ENCODE data around the gene CCDC127. TPM values are rescaled to one million over a fixed set of nuclear protein-coding genes. Genes with fewer than 3 reads are reported as not detected.

Gene CCDC127
- total and polyA plus RNA-seq, 2 of the 4 experiments (the other 2 are of a cell fraction): 3.2 to 3.9 TPM

GRCh38 chr5:150746-151145 is 67.2 kb downstream of the CCDC127 start:
- ChIA-PET CTCF (no interaction called here), POLR2A (ENCODE audit: unreplicated experiment) (no interaction called here)
- Histone ChIP-seq H4K8ac (ENCODE audit: low read depth in 2 of 2, low read length in 2 of 2) (no peak overlapping the region), H3K23ac (ENCODE audit: low read depth, low read length) (no peak overlapping the region), H3K9me3 (ENCODE audit: control insufficient read depth, insufficient read depth, low read length) (peaks cover 11% of the 10 kb centered on the region), H3K27ac (ENCODE audit: insufficient read depth, low read length) (no peak overlapping the region), H3K56ac (ENCODE audit: extremely low read depth, insufficient read depth, low read length) (no peak overlapping the region), H4K91ac (ENCODE audit: insufficient read depth, low read depth, low read length) (no peak overlapping the region), H3K27me3 (ENCODE audit: control insufficient read depth, insufficient read depth, low read length) (no peaks in the 10 kb centered on the region; the same call in 1 of the 2 replicates), H2BK20ac (ENCODE audit: low read depth, low read length) (no peak overlapping the region), H2BK5ac (ENCODE audit: low read depth, low read length, poor library complexity, severe bottlenecking) (no peak overlapping the region), H3K14ac (replicated peaks; ENCODE audit: low read depth, low read length) (no peak overlapping the region), H3K4me2 (ENCODE audit: low read depth, low read length) (no peak overlapping the region), H3K4me3 (ENCODE audit: insufficient read depth, low read depth, low read length) (no peak overlapping the region), H2AFZ (replicated peaks; ENCODE audit: low read length, poor library complexity) (no peak overlapping the region), H3K4me1 (ENCODE audit: control insufficient read depth, insufficient read depth, low read length) (no peaks in the 10 kb centered on the region), H3K9ac (ENCODE audit: low read depth, low read length) (no peak overlapping the region), H4K20me1 (ENCODE audit: insufficient read depth, low read length) (no peaks in the 10 kb centered on the region), H4K5ac (ENCODE audit: low read depth, low read length) (no peak overlapping the region), H3K79me1 (ENCODE audit: low read depth in 1 of 2, low read length in 2 of 2) (no peaks in the 10 kb centered on the region), H3K18ac (ENCODE audit: low read depth, low read length) (no peak overlapping the region), H2AK5ac (ENCODE audit: low read depth, low read length) (no peak overlapping the region), H2BK15ac (ENCODE audit: low read depth, low read length) (no peak overlapping the region), H3K36me3 (ENCODE audit: control insufficient read depth, insufficient read depth, low read length) (no peaks in the 10 kb centered on the region), H3K9me1 (ENCODE audit: insufficient read depth, low read length) (no peaks in the 10 kb centered on the region; the same call in 1 of the 2 replicates), H2BK120ac (ENCODE audit: low read depth, low read length) (no peak overlapping the region), H2AK9ac (replicated peaks; ENCODE audit: low read depth, low read length, poor library complexity) (no peak overlapping the region), H3K4ac (ENCODE audit: low read depth, low read length) (no peak overlapping the region)
- BruUV-seq (replicated peaks): no TSS peak
- in situ Hi-C loops (cut with MboI; ENCODE audit: low sequenced_read_pairs) (no loop called here), dilution Hi-C loops (cut with HindIII; ENCODE audit: low sequenced_read_pairs, unreplicated experiment) (no loop called here), intact Hi-C loops (cut with micrococcal nuclease) (no loop called here)
- no peak for DNase-seq
- no peak for ATAC-seq (ENCODE audit: low read depth)
- WGBS, 2 experiments (ENCODE audit: extremely low coverage in 2 of 2, insufficient read length in 1 of 2): 63% methylated on average over 2 of the region's 4 CpGs; no CpG with 5 or more reads in 1 of the 2 experiments
- TF ChIP-seq RCOR1 (IDR thresholded peaks at IDR 0.05; ENCODE audit: insufficient replicate concordance, low read length) (no peak), MXI1 (IDR thresholded peaks at IDR 0.05; ENCODE audit: borderline replicate concordance, low read depth, low read length) (no peak), CEBPB (IDR thresholded peaks at IDR 0.05; ENCODE audit: low read depth, low read length) (no peak), CHD1 (IDR thresholded peaks at IDR 0.05; ENCODE audit: low read depth, low read length) (no peak), MAZ (IDR thresholded peaks at IDR 0.05; ENCODE audit: borderline replicate concordance, low read depth, low read length) (no peak), RAD21 (IDR thresholded peaks at IDR 0.05; ENCODE audit: low read length) (no peak), POLR2A (IDR thresholded peaks at IDR 0.05; ENCODE audit: low read depth, low read length) (no peak), CTCF (conservative IDR thresholded peaks at IDR 0.05; ENCODE audit: low read depth, low read length) (no peak), BHLHE40 (IDR thresholded peaks at IDR 0.05; ENCODE audit: low read depth, low read length) (no peak), NFE2L2 (IDR thresholded peaks at IDR 0.05; ENCODE audit: low read depth, low read length) (no peak), SMC3 (IDR thresholded peaks at IDR 0.05; ENCODE audit: low read depth, low read length) (no peak), MAFK (IDR thresholded peaks at IDR 0.05; ENCODE audit: low read depth, low read length) (no peak), FOS (IDR thresholded peaks at IDR 0.05; ENCODE audit: low read depth, low read length) (no peak), RFX5 (IDR thresholded peaks at IDR 0.05; ENCODE audit: low read depth, low read length) (no peak)
- TF ChIP-seq, protein P1, sequence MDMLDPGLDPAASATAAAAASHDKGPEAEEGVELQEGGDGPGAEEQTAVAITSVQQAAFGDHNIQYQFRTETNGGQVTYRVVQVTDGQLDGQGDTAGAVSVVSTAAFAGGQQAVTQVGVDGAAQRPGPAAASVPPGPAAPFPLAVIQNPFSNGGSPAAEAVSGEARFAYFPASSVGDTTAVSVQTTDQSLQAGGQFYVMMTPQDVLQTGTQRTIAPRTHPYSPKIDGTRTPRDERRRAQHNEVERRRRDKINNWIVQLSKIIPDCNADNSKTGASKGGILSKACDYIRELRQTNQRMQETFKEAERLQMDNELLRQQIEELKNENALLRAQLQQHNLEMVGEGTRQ (IDR thresholded peaks at IDR 0.05; ENCODE audit: low read depth, low read length): no peak
- TF ChIP-seq, protein P2, sequence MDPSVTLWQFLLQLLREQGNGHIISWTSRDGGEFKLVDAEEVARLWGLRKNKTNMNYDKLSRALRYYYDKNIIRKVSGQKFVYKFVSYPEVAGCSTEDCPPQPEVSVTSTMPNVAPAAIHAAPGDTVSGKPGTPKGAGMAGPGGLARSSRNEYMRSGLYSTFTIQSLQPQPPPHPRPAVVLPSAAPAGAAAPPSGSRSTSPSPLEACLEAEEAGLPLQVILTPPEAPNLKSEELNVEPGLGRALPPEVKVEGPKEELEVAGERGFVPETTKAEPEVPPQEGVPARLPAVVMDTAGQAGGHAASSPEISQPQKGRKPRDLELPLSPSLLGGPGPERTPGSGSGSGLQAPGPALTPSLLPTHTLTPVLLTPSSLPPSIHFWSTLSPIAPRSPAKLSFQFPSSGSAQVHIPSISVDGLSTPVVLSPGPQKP (IDR thresholded peaks at IDR 0.05; ENCODE audit: borderline replicate concordance, low read depth, low read length): no peak
